ENCODE data around the gene ZNF593OS. TPM values are rescaled to one million over a fixed set of nuclear protein-coding genes. Genes with fewer than 3 reads are reported as not detected.
A peak's percentile ranks its signal among the peaks of the same experiment; 100 is the strongest.

The ZNF593OS gene
- total RNA-seq, 4 donors from 2014 or later: not detected

DNA sequence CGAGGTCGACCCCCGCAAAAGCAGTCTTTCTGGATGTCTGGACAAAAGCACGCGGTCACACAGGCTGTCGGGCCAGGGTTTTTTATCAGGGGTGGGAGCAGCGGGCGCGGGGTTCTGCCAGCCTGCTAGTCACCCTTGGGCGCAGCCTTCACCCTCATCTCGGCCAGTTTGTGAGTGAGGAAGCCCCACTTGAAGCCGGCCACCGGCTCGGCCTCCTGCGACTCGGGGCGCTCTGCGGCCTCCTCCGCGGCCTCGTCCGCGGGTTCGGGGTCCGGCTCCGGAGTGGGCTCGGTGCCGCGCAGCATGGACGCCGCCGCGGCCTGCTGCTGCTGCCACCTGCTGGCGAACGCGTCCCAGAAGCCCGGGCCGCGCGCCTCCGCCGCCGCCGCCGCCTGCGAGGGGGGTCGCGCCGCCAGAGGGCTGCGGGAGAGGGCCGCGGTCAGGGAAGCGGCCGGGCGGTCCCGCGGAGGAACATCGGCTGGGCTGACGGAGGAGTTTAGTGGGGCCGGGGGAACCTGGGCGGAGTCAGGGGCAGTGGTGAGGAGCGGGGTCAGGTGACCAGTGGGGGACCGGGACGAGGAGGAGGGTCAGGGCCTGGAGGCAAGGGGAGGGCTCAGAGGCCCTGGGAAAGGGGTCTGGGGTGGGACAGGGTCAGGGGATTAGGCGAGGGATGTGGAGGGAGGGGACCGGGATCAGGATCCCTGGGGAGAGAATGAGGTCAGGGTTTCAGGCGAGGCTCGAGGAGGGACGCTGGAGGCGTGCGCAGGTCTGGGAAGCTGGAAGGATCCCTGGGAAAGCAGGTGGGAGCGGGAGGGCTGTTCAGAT, 7.4 kb downstream of the ZNF593OS start:
- TF ChIP-seq, protein P1, sequence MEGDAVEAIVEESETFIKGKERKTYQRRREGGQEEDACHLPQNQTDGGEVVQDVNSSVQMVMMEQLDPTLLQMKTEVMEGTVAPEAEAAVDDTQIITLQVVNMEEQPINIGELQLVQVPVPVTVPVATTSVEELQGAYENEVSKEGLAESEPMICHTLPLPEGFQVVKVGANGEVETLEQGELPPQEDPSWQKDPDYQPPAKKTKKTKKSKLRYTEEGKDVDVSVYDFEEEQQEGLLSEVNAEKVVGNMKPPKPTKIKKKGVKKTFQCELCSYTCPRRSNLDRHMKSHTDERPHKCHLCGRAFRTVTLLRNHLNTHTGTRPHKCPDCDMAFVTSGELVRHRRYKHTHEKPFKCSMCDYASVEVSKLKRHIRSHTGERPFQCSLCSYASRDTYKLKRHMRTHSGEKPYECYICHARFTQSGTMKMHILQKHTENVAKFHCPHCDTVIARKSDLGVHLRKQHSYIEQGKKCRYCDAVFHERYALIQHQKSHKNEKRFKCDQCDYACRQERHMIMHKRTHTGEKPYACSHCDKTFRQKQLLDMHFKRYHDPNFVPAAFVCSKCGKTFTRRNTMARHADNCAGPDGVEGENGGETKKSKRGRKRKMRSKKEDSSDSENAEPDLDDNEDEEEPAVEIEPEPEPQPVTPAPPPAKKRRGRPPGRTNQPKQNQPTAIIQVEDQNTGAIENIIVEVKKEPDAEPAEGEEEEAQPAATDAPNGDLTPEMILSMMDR (IDR thresholded peaks at IDR 0.05): peak in 3 of 4 experiments; percentile 79 to 84 (median 81)
- no peak for TF ChIP-seq POLR2A (IDR thresholded peaks at IDR 0.05)
- no peaks in the 10 kb centered on the region for H3K9me3 ChIP-seq
- H3K27me3 ChIP-seq: no peaks in the 10 kb centered on the region
- 52 to 81% methylated on average over 4 to 10 of the region's 72 CpGs for WGBS, 2 donors (ENCODE audit: low coverage in 1 of 2)
- H3K36me3 ChIP-seq: no peaks in the 10 kb centered on the region
- H3K4me3 ChIP-seq: peak overlapping the region; percentile 24 to 57
- peak; percentile 67 for ATAC-seq
- peaks cover 0 to 36% (median 10%) of the 10 kb centered on the region in 3 donors for H3K4me1 ChIP-seq
- H3K27ac ChIP-seq: peak overlapping the region in 3 of 4 donors; percentile 66 to 75 (median 74)

DNA sequence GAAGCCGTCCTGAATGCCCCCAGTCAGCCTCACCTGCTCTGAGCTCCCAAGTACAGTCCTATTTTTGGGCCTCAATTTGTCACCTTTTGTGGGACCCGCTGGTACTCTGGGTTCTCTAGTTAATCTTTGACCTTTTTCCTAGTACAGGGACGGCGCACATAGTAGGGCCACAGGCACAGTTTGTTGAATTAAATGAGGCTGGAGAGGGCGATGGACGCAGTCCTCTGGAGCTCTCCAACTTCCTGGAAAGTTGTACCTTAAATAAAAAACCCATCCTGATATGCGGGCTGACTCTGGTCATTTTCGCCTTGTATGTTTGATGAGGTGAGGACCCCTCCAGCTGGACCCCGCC, 8.0 kb downstream of the ZNF593OS start:
- no peaks in the 10 kb centered on the region for H3K9me3 ChIP-seq
- 59% methylated on average over 3 of the region's 9 CpGs; no CpG with 5 or more reads in 1 of the 2 donors for WGBS, 2 donors (ENCODE audit: low coverage in 1 of 2)
- no peaks in the 10 kb centered on the region for H3K36me3 ChIP-seq
- ATAC-seq: no peak
- peak overlapping the region in 1 of 4 donors; percentile 74 for H3K27ac ChIP-seq
- TF ChIP-seq, protein P1 (IDR thresholded peaks at IDR 0.05): no peak
- TF ChIP-seq EP300 (IDR thresholded peaks at IDR 0.05) (no peak), POLR2A (IDR thresholded peaks at IDR 0.05) (no peak), POLR2AphosphoS5 (IDR thresholded peaks at IDR 0.05) (no peak)
- peaks cover 0 to 33% (median 10%) of the 10 kb centered on the region in 3 donors for H3K4me1 ChIP-seq
- peaks cover 5% of the 10 kb centered on the region for H3K27me3 ChIP-seq
- peak overlapping the region; percentile 24 to 57 for H3K4me3 ChIP-seq

DNA sequence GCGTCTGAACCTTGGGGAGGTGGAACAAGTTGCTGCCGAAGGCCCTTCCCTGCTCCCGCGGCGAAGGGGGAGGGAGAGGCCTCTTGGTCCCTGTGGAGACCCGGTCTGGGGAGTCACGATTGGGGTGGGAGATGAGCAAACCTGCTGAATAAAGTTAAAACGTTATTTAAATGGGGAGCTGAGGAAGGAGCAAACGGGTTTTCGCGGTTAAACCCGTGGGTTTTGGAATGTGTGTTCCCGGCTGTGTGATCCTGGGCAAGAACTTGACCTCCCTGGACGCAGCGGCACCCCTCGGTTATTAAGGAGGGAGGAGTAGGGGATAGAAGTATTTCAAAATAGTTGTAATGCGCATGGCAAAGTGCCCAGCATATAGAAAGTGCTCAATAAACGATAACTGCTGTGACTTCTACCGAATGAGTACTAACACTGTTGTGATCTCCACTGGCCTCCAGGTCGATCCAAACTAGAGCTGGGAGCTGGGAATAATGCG, 9.4 kb downstream of the ZNF593OS start:
- H3K36me3 ChIP-seq: no peaks in the 10 kb centered on the region
- H3K27ac ChIP-seq: peak overlapping the region in 3 of 4 donors; percentile 56 to 78 (median 60)
- WGBS, 2 donors (ENCODE audit: low coverage in 1 of 2): 42 to 44% methylated on average over 12 to 15 of the region's 21 CpGs
- no peak for ATAC-seq
- TF ChIP-seq, protein P1 (IDR thresholded peaks at IDR 0.05): no peak
- no peak for TF ChIP-seq POLR2A (IDR thresholded peaks at IDR 0.05)
- TF ChIP-seq POLR2AphosphoS5 (IDR thresholded peaks at IDR 0.05): no peak
- no peak for TF ChIP-seq EP300 (IDR thresholded peaks at IDR 0.05)
- H3K4me3 ChIP-seq: peak overlapping the region; percentile 35 to 56
- peaks cover 0 to 33% (median 10%) of the 10 kb centered on the region in 3 donors for H3K4me1 ChIP-seq
- H3K9me3 ChIP-seq: no peaks in the 10 kb centered on the region
- H3K27me3 ChIP-seq: peaks cover 19% of the 10 kb centered on the region

DNA sequence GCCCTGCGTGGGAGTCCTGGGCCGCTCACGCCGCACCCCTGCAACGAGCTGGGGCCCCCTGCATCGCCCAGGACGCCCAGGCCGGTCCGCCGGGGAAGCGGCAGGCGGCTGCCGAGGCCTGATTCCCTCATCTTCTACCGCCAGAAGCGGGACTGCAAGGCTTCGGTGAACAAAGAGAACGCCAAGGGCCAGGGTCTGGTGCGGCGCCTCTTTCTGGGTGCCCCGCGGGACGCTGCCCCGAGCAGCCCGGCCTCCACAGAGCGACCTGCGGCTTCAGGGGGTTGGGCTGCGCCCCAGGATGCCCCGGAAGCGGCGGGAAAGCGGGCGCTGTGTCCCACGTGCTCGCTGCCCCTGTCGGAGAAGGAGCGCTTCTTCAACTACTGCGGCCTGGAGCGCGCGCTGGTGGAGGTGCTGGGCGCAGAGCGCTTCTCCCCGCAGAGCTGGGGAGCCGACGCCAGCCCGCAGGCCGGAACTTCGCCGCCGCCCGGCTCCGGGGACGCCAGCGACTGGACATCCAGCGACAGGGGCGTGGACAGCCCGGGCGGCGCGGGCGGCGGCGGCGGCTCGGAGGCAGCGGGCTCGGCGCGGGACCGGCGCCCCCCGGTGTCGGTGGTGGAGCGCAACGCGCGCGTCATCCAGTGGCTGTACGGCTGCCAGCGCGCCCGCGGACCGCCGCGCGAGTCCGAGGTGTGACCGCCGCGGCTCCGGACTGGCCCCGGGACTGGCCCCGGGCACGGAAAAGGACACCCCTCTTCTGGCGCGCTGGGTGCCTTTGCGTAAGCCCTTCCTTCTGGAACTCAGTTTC, 10.0 kb downstream of the ZNF593OS start:
- Histone ChIP-seq H3K4me1 (peaks cover 0 to 33% (median 10%) of the 10 kb centered on the region in 3 donors), H3K9me3 (no peaks in the 10 kb centered on the region), H3K27me3 (peaks cover 26% of the 10 kb centered on the region), H3K36me3 (no peaks in the 10 kb centered on the region), H3K4me3 (peak overlapping the region; percentile 35 to 56), H3K27ac (peak overlapping the region in 3 of 4 donors; percentile 56 to 78 (median 60))
- TF ChIP-seq EP300 (IDR thresholded peaks at IDR 0.05): no peak
- TF ChIP-seq, protein P1 (IDR thresholded peaks at IDR 0.05): peak in 2 of 4 experiments; percentile 31 to 40
- ATAC-seq: peak; percentile 72
- WGBS, 2 donors (ENCODE audit: low coverage in 1 of 2): no CpG with 5 or more reads among the region's 98 CpGs

Data from gastroesophageal sphincter (tissue), 4 donors.